GM21381 (cell line): ENCODE measurements around the gene DYNC2I2.
"Not testable (repeated sequence)": the region's sequence is repeated elsewhere in the genome, so short reads cannot be mapped to it uniquely, and the experiment has no call there.

Experiments used
- ATAC-seq: cut with Tn5 transposase; IDR thresholded peaks from one replicate; pipeline ENCODE4 v1.9.1; 2021; ENCODE audit warnings: mild to moderate bottlenecking, moderate library complexity; ENCODE audit not compliant: unreplicated experiment

The DYNC2I2 gene

GRCh38 chr9:128687453-128687852 lies 30.8 kb upstream of the DYNC2I2 start:
- ATAC-seq, result no peak

- ATAC-seq, result no peak
Measured at GRCh38 chr9:128685636-128686489, 29.2 kb upstream of the DYNC2I2 start.

- peak; percentile 33 for ATAC-seq
Measured at GRCh38 chr9:128684325-128685199, 27.9 kb upstream of the DYNC2I2 start.

- peak; percentile 1 for ATAC-seq
Measured at GRCh38 chr9:128684065-128684324, 27.3 kb upstream of the DYNC2I2 start.

GRCh38 chr9:128683340-128684064 lies 26.9 kb upstream of the DYNC2I2 start:
- ATAC-seq, result no peak

GRCh38 chr9:128677794-128678193 lies 21.1 kb upstream of the DYNC2I2 start:
- no peak for ATAC-seq

- ATAC-seq, result no peak
Measured at GRCh38 chr9:128675382-128675781, 18.7 kb upstream of the DYNC2I2 start.

- ATAC-seq, result no peak
Measured at GRCh38 chr9:128669786-128670185, 13.1 kb upstream of the DYNC2I2 start.

GRCh38 chr9:128666481-128666941 lies 9.9 kb upstream of the DYNC2I2 start:
- not testable (repeated sequence) for ATAC-seq

GRCh38 chr9:128657796-128658195 lies 1.1 kb upstream of the DYNC2I2 start:
- no peak for ATAC-seq

- ATAC-seq, result no peak
Measured at GRCh38 chr9:128657344-128657704, 677 bp upstream of the DYNC2I2 start.

- ATAC-seq, result no peak
Measured at GRCh38 chr9:128654481-128654880, 2.2 kb downstream of the DYNC2I2 start.

- no peak for ATAC-seq
Measured at GRCh38 chr9:128653908-128654307, 2.7 kb downstream of the DYNC2I2 start.

- ATAC-seq, result no peak
Measured at GRCh38 chr9:128651798-128652197, 4.8 kb downstream of the DYNC2I2 start.

GRCh38 chr9:128648206-128648605 lies 8.4 kb downstream of the DYNC2I2 start:
- ATAC-seq, result not testable (repeated sequence)

GRCh38 chr9:128643519-128644300 lies 12.9 kb downstream of the DYNC2I2 start:
- peak; percentile 63 for ATAC-seq

GRCh38 chr9:128642675-128643245 lies 13.9 kb downstream of the DYNC2I2 start:
- ATAC-seq, result peak; percentile 8

- ATAC-seq, result no peak
Measured at GRCh38 chr9:128640603-128641002, 16.0 kb downstream of the DYNC2I2 start.

- no peak for ATAC-seq
Measured at GRCh38 chr9:128638580-128638979, 18.1 kb downstream of the DYNC2I2 start.

GRCh38 chr9:128637656-128638055 lies 19.0 kb downstream of the DYNC2I2 start:
- ATAC-seq, result no peak
